Measurements from ENCODE around the gene TMCO1. TPM values are rescaled to one million over a fixed set of nuclear protein-coding genes. Genes with fewer than 3 reads are reported as not detected.

TMCO1 gene
- total RNA-seq, 1 donor from 2014 or later = 74.9 TPM

- H3K27me3 Mint-ChIP-seq (ENCODE audit: unreplicated experiment) = no peaks in the 10 kb centered on the region
- H3K9me3 Mint-ChIP-seq (ENCODE audit: unreplicated experiment) = peaks cover 2% of the 10 kb centered on the region
- H3K4me1 Mint-ChIP-seq (ENCODE audit: low read depth, unreplicated experiment) = no peaks in the 10 kb centered on the region
- no peak overlapping the region for H3K27ac Mint-ChIP-seq (ENCODE audit: unreplicated experiment)
- H3K4me3 Mint-ChIP-seq (ENCODE audit: unreplicated experiment) = no peak overlapping the region
- no peak for TF ChIP-seq CTCF (IDR thresholded peaks at IDR 0.05; ENCODE audit: partially characterized antibody, unreplicated experiment)
- H3K36me3 Mint-ChIP-seq (ENCODE audit: unreplicated experiment) = peaks cover 11% of the 10 kb centered on the region
- DNase-seq = no peak
These were observed 90.2 kb downstream of the TMCO1 start for GRCh38 chr1:165678509-165678908.

Other genes with a start within 250 kb of the TMCO1 start
- not detected for gene LRRC52, start 224.9 kb downstream of the TMCO1 start, total RNA-seq (ENCODE audit: unreplicated experiment)
- 128 TPM for gene MGST3, start 137.6 kb downstream of the TMCO1 start, total RNA-seq (ENCODE audit: unreplicated experiment)
- gene ALDH9A1, start 70.3 kb downstream of the TMCO1 start, total RNA-seq (ENCODE audit: unreplicated experiment) = 19.8 TPM
- gene UCK2, start 58.7 kb upstream of the TMCO1 start, total RNA-seq (ENCODE audit: unreplicated experiment) = 29.9 TPM

All from glutamatergic neuron (in vitro differentiated cells).